Measurements from ENCODE around the gene FUT9. TPM values are rescaled to one million over a fixed set of nuclear protein-coding genes. Genes with fewer than 3 reads are reported as not detected.
A peak's percentile ranks its signal among the peaks of the same experiment; 100 is the strongest.

Gene FUT9
- total and polyA plus RNA-seq, 2 of the 8 experiments (the other 6 are each of a cell fraction or from before 2014, with no cell fraction given): 0.85 to 4.9 TPM

DNA sequence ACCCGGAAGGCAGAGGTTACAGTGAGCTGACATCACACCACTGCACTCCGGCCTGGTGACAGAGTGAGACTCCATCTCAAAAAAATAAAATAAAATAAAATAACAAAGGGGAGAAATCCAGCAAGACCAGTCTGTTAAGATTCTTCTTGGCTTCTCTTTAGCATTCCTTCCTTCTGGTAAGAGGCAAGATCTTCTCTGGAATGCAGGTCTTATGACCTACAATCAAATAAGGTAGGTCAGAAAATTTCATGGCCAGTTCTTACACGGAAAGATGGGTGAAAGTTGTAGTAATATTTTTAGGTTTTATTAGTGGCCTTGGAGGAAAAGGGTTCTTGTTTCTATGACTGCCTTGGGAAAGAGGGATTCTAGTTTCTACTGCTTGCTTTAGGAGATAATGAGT is 180.9 kb downstream of the FUT9 start:
- Histone ChIP-seq H3K14ac (ENCODE audit: insufficient read length) (no peak overlapping the region), H2BK5ac (ENCODE audit: low read depth, low read length) (peak overlapping the region; percentile 16; the same call in 1 of the 2 replicates), H3K27me3 (replicated peaks in 1 of 4; ENCODE audit: control insufficient read depth in 3 of 4, extremely low read depth in 1 of 4, insufficient read depth in 3 of 4, low read length in 3 of 4) (no peaks in the 10 kb centered on the region), H2AK5ac (ENCODE audit: low read depth, low read length) (no peak overlapping the region), H3K27ac (ENCODE audit: low read depth, low read length) (peak overlapping the region; percentile 73; the same call in 1 of the 2 replicates), H3K4me3 (ENCODE audit: extremely low read depth in 1 of 4, insufficient read depth in 2 of 4, low read depth in 3 of 4, low read length in 4 of 4) (peak overlapping the region in 1 of 4 experiments; percentile 33; a peak in 1 of 8 replicates), H3K23me2 (ENCODE audit: low read depth, low read length) (no peaks in the 10 kb centered on the region), H3K4me2 (ENCODE audit: insufficient read depth in 1 of 2, low read depth in 2 of 2, low read length in 2 of 2) (peak overlapping the region in 1 of 2 experiments; percentile 34; a peak in 1 of 4 replicates), H4K5ac (ENCODE audit: insufficient read length, low read depth, low read length) (no peak overlapping the region), H3K36me3 (ENCODE audit: control insufficient read depth in 2 of 4, insufficient read depth in 4 of 4, low read length in 3 of 4) (no peaks in the 10 kb centered on the region), H3K79me1 (ENCODE audit: low read depth, low read length) (no peaks in the 10 kb centered on the region), H2BK15ac (ENCODE audit: low read length) (no peak overlapping the region), H4K20me1 (replicated peaks in 1 of 2; ENCODE audit: control insufficient read depth in 1 of 2, insufficient read depth in 2 of 2, low read length in 2 of 2) (no peaks in the 10 kb centered on the region), H4K8ac (ENCODE audit: extremely low read depth, insufficient read depth, low read length) (no peak overlapping the region), H2BK12ac (ENCODE audit: low read depth, low read length) (peak overlapping the region; percentile 29; the same call in 1 of the 2 replicates), H2BK120ac (replicated peaks; ENCODE audit: low read depth, low read length) (no peak overlapping the region), H3K79me2 (ENCODE audit: control insufficient read depth in 1 of 2, insufficient read depth in 2 of 2, low read length in 2 of 2) (no peaks in the 10 kb centered on the region), H3K18ac (ENCODE audit: extremely low read depth, low read length) (no peak overlapping the region), H2AFZ (ENCODE audit: low read length) (no peak overlapping the region), H4K91ac (replicated peaks; ENCODE audit: insufficient read length, low read length) (no peak overlapping the region), H3K9ac (replicated peaks in 1 of 4; ENCODE audit: extremely low read depth in 1 of 4, low read depth in 3 of 4, low read length in 3 of 4) (no peak overlapping the region), H3K56ac (replicated peaks; ENCODE audit: insufficient read length, low read depth, low read length) (no peak overlapping the region), H3K23ac (ENCODE audit: insufficient read length) (no peak overlapping the region), H2BK20ac (ENCODE audit: low read length) (no peak overlapping the region), H3K4me1 (replicated peaks in 1 of 4; ENCODE audit: control insufficient read depth in 3 of 4, insufficient read depth in 4 of 4, low read length in 3 of 4) (peaks cover 0 to 3% (median 0%) of the 10 kb centered on the region in 4 experiments; a peak in 2 of 7 replicates), H3K4ac (replicated peaks; ENCODE audit: insufficient read length, low read depth, low read length) (no peak overlapping the region), H3K9me3 (ENCODE audit: insufficient read depth in 2 of 2, low read depth in 1 of 2, low read length in 1 of 2) (no peaks in the 10 kb centered on the region)
- 43% methylated on average over 3 of the region's 3 CpGs; no CpG with 5 or more reads in 1 of the 2 experiments for WGBS, 2 experiments (ENCODE audit: extremely low coverage in 1 of 2, insufficient coverage in 1 of 2, insufficient read length in 1 of 2, insufficient replicate concordance in 2 of 2, low coverage in 1 of 2, low lambda C conversion rate in 2 of 2, missing lambda C conversion rate in 1 of 2)
- no peak for TF ChIP-seq KDM1A (IDR thresholded peaks at IDR 0.05; ENCODE audit: borderline replicate concordance, low read length)
- TF ChIP-seq EP300 (IDR thresholded peaks at IDR 0.05; ENCODE audit: borderline replicate concordance in 1 of 2, low read depth in 2 of 2, low read length in 2 of 2): peak in 1 of 2 experiments; percentile 65; a peak in 1 of 3 replicates
- TF ChIP-seq BRCA1 (IDR thresholded peaks at IDR 0.05; ENCODE audit: low read depth, low read length): no peak
- TF ChIP-seq RBBP5 (IDR thresholded peaks at IDR 0.05; ENCODE audit: borderline replicate concordance, low read depth, low read length): peak; percentile 89; the same call in 1 of the 2 replicates
- peak; percentile 88 for TF ChIP-seq ASH2L (IDR thresholded peaks at IDR 0.05; ENCODE audit: low read length)
- TF ChIP-seq, protein P1, sequence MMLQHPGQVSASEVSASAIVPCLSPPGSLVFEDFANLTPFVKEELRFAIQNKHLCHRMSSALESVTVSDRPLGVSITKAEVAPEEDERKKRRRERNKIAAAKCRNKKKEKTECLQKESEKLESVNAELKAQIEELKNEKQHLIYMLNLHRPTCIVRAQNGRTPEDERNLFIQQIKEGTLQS (IDR thresholded peaks at IDR 0.05; ENCODE audit: insufficient read depth, low read depth, low read length): no peak
- no peak for TF ChIP-seq SP2 (IDR thresholded peaks at IDR 0.05; ENCODE audit: low read length)
- TF ChIP-seq SP1 (IDR thresholded peaks at IDR 0.05; ENCODE audit: low read depth, low read length): peak; percentile 94
- TF ChIP-seq TEAD4 (IDR thresholded peaks at IDR 0.05; ENCODE audit: low read depth, low read length): peak; percentile 88
- TF ChIP-seq RNF2 (IDR thresholded peaks at IDR 0.05; ENCODE audit: borderline replicate concordance, low read depth, low read length, missing control alignments, poor library complexity, severe bottlenecking): no peak
- TF ChIP-seq CBX5 (IDR thresholded peaks at IDR 0.05; ENCODE audit: low read depth, low read length): no peak
- TF ChIP-seq SIRT6 (IDR thresholded peaks at IDR 0.05; ENCODE audit: low read length): no peak
- no peak for TF ChIP-seq HDAC6 (IDR thresholded peaks at IDR 0.05; ENCODE audit: low read depth, low read length)
- POLR2A ChIA-PET (ENCODE audit: partially characterized antibody): interaction anchor here (0.6 kb wide), 1 partner anchor 181 kb away, joined by 4 read pairs; the partner anchor contains the start of gene FUT9
- DNase-seq (ENCODE audit: low read depth in 1 of 2, low spot score in 2 of 2): no peak
- CTCF ChIA-PET (ENCODE audit: partially characterized antibody): interaction anchor here (0.7 kb wide), 1 partner anchor 42 kb away, joined by 3 read pairs; no protein-coding TSS in a partner anchor
- no peak for FAIRE-seq
